ENCODE data around the gene CCDC196.

Gene CCDC196

GRCh38 chr14:66485910-66486421 lies at the start of gene CCDC196:
Gene CCDC196 (plus strand): TSS chr14:66486371. CDS start chr14:66486503, 132 bp downstream.
- DNase-seq (ENCODE audit: low read depth in 2 of 2): no peak

GRCh38 chr14:66440801-66441200 lies 45.4 kb upstream of the CCDC196 start:
- no peak for DNase-seq (ENCODE audit: low read depth in 2 of 2)

- no peak for DNase-seq (ENCODE audit: low read depth in 2 of 2)
Observed at GRCh38 chr14:66442953-66443571, 43.1 kb upstream of the CCDC196 start.

- no peak for DNase-seq (ENCODE audit: low read depth in 2 of 2)
Observed at GRCh38 chr14:66443785-66444184, 42.4 kb upstream of the CCDC196 start.

- no peak for DNase-seq (ENCODE audit: low read depth in 2 of 2)
Observed at GRCh38 chr14:66444271-66444927, 41.8 kb upstream of the CCDC196 start.

- no peak for DNase-seq (ENCODE audit: low read depth in 2 of 2)
Observed at GRCh38 chr14:66445936-66446335, 40.2 kb upstream of the CCDC196 start.

- no peak for DNase-seq (ENCODE audit: low read depth in 2 of 2)
Observed at GRCh38 chr14:66453469-66453868, 32.7 kb upstream of the CCDC196 start.

GRCh38 chr14:66459603-66460002 lies 26.6 kb upstream of the CCDC196 start:
- no peak for DNase-seq (ENCODE audit: low read depth in 2 of 2)

- no peak for DNase-seq (ENCODE audit: low read depth in 2 of 2)
Observed at GRCh38 chr14:66464261-66464660, 21.9 kb upstream of the CCDC196 start.

- DNase-seq (ENCODE audit: low read depth in 2 of 2): no peak
Observed at GRCh38 chr14:66468778-66469367, 17.3 kb upstream of the CCDC196 start.

GRCh38 chr14:66471584-66471983 lies 14.6 kb upstream of the CCDC196 start:
- DNase-seq (ENCODE audit: low read depth in 2 of 2): no peak

- no peak for DNase-seq (ENCODE audit: low read depth in 2 of 2)
Observed at GRCh38 chr14:66472251-66472650, 13.9 kb upstream of the CCDC196 start.

- no peak for DNase-seq (ENCODE audit: low read depth in 2 of 2)
Observed at GRCh38 chr14:66473223-66473622, 12.9 kb upstream of the CCDC196 start.

- DNase-seq (ENCODE audit: low read depth in 2 of 2): no peak
Observed at GRCh38 chr14:66476964-66477363, 9.2 kb upstream of the CCDC196 start.

- DNase-seq (ENCODE audit: low read depth in 2 of 2): no peak
Observed at GRCh38 chr14:66477567-66477966, 8.6 kb upstream of the CCDC196 start.

GRCh38 chr14:66482873-66483272 lies 3.3 kb upstream of the CCDC196 start:
- no peak for DNase-seq (ENCODE audit: low read depth in 2 of 2)

- DNase-seq (ENCODE audit: low read depth in 2 of 2): no peak
Observed at GRCh38 chr14:66483322-66483721, 2.8 kb upstream of the CCDC196 start.

- DNase-seq (ENCODE audit: low read depth in 2 of 2): no peak
Observed at GRCh38 chr14:66485029-66485428, 1.1 kb upstream of the CCDC196 start.

GRCh38 chr14:66487164-66487563 lies 993 bp downstream of the CCDC196 start:
- no peak for DNase-seq (ENCODE audit: low read depth in 2 of 2)

- DNase-seq (ENCODE audit: low read depth in 2 of 2): no peak
Observed at GRCh38 chr14:66490143-66491111, 4.3 kb downstream of the CCDC196 start.

- DNase-seq (ENCODE audit: low read depth in 2 of 2): no peak
Observed at GRCh38 chr14:66493750-66494149, 7.6 kb downstream of the CCDC196 start.

All from stimulated activated CD8-positive, alpha-beta memory T cell treated with anti-CD3 and anti-CD28 coated beads, Interleukin-2, amount 100 ng/mL, for 48 hours (primary cell).